ENCODE measurements around the gene MLC1.

GRCh38 chr22:50015451-50016307 lies 69.5 kb downstream of the MLC1 start:
- TF ChIP-seq POLR2AphosphoS5 (IDR thresholded peaks at IDR 0.05; ENCODE audit: insufficient read depth in 1 of 2, low read depth in 1 of 2) (no peak), CTCF (IDR thresholded peaks at IDR 0.05) (no peak)
